DMS53 treated with DMSO at 0.1 percent for 48 hours (cell line): ENCODE data around the gene RER1.

ENCODE experiments used
- DNase-seq: peaks from one replicate; lab custom pipeline; 2025; ENCODE audit not compliant: unreplicated experiment; lab: John Stamatoyannopoulos, UW

Gene RER1

DNA sequence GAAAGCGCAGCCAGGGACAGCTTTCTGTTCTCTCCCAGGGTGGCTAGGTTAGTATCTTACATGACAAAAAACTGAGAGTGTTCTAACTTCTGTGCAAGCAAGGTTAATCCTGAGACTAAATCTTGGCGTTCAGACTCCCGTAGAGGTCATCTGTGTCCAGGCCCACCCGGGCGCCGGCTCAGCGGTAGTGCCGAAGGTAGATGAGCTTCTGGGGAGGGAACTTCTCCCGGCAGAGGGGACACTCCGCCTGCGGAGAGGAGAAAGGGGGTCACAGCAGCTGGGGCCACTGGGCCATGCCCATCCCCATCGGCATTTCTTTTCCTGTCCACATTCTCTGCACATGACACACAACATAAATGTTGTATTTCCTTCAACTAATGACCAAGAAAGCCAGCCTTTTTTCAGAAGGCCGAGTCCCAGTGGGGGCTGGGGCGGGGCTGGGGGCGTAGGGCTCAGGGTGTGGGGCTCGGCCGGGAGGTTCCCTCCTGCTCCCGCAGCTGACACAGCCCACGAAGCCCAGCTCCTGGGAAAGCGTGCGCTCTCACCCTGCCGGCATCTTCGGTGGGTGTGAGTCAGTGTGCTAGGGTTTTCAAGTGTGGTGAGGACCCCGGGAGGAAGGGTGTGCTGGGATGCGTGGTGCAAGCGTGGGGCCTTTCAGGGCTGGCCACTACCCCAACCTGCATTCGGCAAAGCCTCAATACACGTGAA is 14.1 kb downstream of the RER1 start:
- no peak for DNase-seq

- no peak for DNase-seq
Observed at GRCh38 chr1:2406451-2407041, 14.9 kb downstream of the RER1 start.

DNA sequence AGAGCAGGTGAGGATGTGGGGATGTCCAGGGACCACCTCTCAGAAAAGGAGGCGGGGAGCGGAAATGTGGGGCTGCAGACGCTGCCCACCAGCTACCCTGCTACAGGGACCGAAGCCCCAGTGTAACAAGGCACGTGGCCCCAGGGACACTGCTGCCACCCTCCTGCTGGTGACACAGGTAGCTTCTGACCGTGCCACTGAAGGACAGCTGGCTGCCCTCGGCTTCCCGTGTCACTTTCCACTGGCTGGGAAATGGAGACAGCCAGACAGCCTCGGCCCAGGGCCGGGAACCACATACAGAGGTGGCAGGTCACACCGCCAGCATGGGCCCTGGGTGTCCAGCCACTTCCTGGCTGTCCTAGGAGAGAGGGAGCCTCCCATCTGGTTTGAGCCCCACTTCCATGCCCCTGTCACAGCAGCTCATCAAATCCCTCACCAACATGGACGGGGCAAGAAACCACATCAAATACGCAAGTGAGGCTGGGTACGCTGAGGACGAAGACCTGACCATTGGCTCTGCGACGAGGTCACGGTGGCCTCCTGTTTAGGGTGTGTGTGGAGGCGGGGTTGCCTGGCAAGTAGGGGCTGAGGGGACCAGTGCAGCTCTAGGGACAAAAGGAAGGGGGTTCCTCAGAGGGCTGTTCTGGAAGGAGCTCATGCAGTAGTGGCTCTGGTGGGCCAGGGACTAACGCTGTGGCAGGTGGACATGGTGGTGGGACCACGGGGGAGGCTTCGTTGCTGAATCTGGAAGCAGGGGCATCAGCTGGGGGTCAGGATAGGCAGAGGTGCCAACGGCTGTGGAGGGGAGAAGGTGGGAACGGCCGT is 15.7 kb downstream of the RER1 start:
- DNase-seq, result no peak

GRCh38 chr1:2407991-2408275 is 16.3 kb downstream of the RER1 start:
- no peak for DNase-seq

DNA sequence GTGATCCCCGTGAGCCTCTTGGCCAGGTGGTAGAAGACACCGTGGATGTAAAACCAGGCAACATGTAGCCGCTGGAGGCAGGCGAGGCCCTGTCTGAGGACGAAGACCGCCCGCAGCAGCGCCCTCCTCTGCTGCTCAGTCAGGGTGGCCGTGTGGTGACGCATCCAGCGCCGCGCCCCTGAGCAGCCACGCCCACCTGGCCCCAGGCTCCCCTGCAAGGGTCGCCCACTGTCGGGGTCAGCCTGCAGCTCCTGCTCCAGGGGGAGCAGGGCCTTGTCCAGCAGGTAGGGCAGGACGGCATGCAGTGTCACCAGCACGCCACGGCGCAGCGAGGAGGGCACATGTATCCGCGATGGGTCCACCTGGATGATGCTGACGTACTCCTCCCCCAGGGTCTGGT is 16.8 kb downstream of the RER1 start:
- DNase-seq, result no peak

GRCh38 chr1:2408859-2409276 is 17.2 kb downstream of the RER1 start:
- DNase-seq, result no peak

DNA sequence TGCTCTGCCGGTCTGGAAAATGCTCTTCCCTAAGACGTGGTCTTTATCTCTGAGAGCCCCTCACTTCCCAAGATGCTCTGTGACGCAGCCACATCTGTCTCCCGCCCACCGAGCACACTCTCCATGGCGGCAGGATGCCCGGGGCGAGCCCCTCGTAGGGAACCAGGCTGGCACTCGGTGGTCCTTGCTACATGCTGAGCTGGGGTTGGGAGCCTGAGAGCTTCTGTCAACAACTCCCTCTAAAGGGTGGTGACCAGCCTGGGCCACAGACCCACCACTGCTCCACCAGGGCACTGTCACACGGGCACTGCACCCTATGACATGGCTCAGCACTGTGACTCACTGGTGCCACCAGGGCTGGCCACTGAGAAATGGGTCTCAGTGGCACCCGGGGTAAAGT is 18.1 kb downstream of the RER1 start:
- DNase-seq, result no peak

- DNase-seq, result no peak
Observed at GRCh38 chr1:2411801-2412394, 20.3 kb downstream of the RER1 start.

DNA sequence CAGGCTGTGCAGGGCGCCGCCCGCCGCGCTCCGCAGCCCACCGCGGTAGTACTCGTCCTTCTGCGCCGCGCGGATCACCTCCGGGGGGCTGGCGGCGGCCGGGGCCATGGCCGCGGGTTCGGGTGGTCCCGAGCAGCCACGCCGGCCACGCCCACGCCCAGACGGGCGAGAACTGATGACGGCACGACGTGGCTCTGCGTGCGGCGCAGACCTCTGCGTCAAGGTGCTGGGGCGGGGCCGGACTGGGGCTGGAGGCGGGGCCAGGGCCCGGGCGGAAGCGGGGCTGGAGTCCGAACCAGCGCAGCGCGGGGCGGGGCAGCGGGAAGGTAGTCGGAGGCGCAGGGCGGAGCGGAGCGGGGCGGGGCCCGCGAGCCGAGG is 20.7 kb downstream of the RER1 start, which contains the start of gene PEX10:
PEX10 (minus strand) TSS at position 170 of the 378 bp plus-strand sequence; CDS start at position 108, 62 bp downstream.
- peak; percentile 88 for DNase-seq

GRCh38 chr1:2412773-2413494 is 21.3 kb downstream of the RER1 start:
- DNase-seq, result peak; percentile 68

DNA sequence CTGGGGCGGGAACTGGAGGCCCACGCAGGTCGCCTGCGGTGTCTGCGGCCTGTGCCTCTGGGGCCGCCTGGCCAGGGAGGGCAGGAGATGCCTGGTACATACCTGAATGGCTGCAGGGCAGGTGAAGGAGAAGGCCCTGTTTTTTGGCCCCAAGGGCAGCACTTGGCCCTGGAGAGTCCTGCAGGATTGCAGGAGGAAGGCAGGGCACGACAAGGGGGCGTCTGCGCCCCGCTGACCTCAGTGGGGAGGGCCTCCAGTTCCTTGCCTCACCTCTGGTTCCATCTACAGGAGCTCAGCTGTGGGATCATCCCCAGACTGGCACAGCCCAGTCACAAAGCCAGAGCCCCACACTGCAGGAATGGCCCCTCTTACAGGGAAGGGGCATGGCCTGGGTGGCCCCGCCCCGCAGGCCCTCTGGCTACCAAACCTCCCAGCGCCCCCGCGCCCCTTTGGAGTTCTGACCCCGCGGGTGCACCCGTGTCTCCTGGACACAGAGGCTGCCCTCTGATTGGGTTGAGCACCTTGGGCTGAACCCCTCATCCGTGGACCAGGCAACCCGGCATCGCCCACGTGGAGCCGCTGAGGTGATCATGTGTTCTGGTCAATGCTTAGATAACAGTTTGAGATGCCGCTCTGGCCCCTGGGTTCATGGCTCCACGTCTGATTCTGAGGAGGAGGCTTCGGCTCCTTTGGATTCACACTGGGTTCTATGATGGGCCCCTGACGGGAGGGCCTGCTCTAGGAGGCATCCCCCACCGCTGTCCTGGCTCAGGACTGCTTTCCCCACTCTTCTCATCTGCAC is 22.1 kb downstream of the RER1 start:
- no peak for DNase-seq

DNA sequence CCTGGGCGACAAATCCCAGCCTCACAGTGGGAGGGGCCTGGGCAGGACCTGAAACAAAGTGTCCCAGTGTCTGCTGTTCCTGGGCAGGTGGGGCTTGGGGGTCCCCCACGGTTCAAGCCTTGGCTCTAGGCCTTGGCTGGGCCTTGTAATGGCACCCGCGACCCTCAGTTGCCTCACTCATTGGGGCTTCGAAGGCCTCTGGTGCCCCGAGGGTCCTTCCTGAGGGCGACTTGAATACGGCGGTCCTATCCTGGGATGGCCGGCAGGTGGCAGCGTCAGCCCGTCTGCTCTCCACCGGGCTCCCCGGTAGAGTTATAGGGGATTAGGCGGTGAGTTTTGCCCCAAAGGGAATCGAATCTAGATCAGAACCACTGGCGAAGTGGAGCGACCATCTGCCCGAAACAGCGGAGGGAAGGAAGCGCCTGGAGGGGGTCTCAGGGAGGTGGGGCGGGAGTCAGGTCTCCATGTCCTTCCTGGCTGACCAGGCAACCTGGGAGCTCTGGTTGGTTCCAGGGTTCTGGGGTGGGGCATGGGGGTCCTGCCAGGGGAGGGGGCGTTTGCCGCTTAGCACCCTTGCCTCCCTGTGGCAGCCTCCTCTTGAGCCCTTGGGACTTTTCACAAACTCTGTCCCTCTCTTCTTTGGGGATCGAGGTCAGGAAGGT is 22.8 kb downstream of the RER1 start:
- DNase-seq, result peak; percentile 57

DNA sequence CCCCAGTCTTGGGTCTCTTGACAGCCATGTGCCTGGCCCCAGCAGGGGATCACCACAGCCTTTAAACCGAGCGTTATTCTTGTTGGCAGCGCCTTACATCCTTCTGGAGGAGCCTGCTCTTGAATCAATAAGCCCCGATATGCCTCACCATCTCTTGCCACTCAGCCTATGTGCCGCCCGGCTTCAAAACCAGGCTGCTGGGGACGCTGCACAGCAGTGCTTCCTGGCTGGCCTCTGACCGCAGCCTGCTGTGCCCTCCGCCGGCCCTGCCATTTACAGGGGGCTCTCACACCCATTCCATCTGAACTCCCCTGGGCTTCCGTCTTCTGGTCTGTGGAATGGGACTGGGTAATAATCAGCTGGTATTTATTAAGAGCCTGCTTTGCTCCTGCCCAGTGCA is 23.7 kb downstream of the RER1 start:
- no peak for DNase-seq

GRCh38 chr1:2415801-2416208 is 24.2 kb downstream of the RER1 start:
- DNase-seq, result peak; percentile 63

GRCh38 chr1:2416403-2416802 is 24.8 kb downstream of the RER1 start:
- no peak for DNase-seq

DNA sequence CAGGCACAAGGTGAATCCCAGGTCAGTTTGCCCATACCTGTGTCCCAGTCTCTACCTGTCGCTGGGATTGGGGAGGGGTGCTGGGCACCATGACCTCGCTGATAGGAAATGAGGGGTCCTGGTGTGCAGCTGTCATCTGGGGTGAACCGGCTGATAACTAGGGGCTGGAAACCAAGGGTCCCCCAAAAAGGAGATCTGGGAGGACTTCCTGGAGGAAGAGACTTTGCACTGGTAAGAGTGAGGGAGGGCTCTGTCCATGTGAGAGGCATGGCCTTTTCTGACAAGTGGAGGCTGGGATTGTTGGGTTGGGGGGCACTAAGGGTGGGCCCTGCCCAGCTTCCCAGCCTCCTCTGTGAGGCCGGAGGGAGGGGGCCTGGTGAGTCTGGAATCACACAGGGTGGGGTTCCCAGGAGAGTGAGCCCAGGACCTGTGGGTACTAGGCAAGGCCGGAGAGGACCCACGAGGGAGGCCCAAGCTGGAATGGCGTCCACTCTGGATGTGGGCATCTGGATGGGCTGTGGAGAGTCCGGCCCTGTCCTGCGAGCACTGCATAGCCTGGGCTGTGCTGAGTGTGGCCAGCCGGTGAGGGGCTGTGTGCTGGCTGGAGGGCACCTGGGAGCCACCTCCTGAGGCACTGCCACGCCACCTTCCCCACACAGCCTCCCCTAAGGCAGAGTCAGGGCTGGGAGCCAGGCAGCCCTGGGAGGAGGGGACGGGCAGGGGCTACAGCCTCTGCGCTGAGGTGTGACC is 25.6 kb downstream of the RER1 start:
- no peak for DNase-seq

DNA sequence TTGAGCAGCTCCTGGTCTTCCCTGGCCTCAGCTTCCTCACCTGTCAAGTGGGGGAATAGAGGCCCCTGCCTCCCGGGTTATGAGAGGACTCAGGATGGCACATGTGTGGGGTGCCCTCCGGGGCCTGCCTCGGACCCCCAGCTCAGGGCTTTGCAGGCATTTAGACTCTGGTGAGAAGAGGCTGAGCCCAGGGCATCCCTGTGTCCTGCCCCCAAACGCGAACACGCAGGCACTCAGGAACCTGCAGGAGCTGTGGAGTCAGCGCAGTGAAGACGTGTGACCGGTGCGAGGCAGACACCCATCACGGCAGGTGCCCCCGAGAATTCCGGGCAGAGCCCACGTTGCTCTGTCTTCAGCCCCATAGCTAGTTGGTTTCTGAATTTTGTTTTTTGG is 26.2 kb downstream of the RER1 start:
- no peak for DNase-seq

- no peak for DNase-seq
Observed at GRCh38 chr1:2418791-2419320, 27.2 kb downstream of the RER1 start.

- no peak for DNase-seq
Observed at GRCh38 chr1:2419416-2419815, 27.8 kb downstream of the RER1 start.
